HG02623 (cell line): ENCODE measurements around the gene TRMU.

Experiments used
- ATAC-seq: cut with Tn5 transposase; IDR thresholded peaks from one replicate; pipeline ENCODE4 v1.9.1; 2021; ENCODE audit warnings: moderate library complexity; ENCODE audit not compliant: unreplicated experiment

Gene TRMU

DNA sequence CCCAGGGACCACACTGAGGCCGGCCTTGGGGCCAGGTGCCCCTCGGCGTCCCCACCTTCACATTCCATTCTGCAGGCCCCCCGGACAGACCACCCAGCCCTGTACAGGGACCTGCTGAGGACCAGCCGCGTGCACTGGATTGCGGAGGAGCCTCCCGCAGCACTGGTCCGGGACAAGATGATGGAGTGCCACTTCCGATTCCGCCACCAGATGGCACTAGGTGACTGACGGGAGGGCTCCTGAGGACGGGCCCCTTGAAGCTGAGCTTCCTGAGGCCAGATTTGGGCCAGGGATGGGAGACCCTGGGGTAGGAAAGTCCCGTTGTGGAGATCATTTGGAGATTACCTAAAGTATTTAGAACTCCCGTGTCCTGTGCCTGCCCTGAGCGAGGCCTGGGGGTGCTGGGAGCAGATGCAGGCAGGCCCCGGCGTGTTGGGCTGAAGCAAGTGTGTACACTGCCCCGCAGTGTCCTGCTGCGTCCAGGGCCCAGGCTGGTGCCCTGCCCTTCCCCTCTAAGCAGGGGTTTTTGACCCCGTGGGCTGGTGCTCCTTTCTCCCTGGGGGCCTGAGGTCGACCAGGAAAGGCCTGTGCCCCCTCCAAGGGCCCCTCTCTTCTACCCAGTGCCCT is 20.0 kb downstream of the TRMU start:
- ATAC-seq: no peak

DNA sequence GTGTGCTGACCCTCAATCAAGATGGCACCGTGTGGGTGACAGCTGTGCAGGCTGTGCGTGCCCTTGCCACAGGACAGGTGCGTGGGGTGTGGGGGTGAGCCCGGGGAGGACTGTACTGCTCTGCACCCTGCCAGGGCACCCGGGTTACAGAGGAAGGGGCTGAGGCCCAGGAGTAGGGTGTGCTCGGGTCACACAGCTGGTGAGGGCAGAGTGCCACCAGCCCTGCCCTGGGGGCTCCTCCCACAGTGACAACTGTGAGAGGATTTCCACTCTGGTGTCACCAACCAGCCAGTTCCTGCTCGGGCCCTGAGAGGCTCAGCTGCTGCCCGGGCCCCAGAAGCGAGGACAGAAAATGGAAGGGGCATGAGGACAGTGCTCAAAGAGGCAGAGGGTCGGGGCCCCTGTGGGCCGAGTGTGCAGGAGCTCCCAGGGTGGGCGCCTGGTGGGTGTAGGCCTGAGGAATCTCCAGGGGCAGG is 20.5 kb downstream of the TRMU start:
- ATAC-seq: no peak

DNA sequence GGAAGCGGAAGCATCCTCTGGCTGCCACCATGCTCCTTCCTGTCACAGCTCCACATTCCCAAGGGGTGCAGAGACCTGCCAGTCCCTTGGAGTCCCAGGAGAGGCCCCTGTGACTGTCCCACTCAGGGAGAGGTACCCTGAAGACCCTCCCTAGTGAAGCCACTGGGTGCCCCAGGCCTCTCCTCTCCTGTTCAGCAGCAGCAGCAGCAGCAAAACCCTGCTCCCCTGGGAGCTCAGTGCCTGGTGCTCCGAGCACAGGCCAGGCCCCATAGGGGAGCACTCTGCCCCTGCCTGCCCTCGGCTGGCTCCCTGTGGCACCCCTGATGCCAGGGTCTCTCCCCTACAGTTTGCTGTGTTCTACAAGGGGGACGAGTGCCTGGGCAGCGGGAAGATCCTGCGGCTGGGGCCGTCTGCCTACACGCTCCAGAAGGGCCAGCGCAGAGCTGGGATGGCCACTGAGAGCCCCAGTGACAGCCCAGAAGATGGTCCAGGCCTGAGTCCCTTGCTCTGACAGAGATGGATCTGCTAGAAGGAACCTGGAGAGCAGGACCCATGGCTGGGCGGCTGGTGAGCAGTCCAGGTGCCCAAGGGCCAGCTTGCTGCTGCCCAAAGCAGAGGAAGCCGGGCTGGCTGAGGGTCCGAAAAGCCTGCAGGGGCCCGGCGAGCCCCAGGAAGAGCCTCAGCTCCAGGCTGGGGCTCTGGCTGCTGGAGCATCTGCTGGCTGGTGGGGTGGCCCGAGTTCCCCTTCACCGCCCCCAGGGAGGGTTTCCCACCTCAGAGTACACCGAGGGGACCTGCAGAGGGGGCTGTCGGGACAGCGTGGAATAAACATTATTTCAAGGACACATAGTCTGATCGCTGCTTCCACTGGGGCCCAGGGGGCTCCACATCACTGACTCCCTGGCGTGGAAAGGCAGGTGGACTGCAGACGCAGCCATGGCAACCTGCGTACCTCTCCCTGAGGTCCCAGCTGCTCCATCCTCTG is 21.3 kb downstream of the TRMU start:
- no peak for ATAC-seq

DNA sequence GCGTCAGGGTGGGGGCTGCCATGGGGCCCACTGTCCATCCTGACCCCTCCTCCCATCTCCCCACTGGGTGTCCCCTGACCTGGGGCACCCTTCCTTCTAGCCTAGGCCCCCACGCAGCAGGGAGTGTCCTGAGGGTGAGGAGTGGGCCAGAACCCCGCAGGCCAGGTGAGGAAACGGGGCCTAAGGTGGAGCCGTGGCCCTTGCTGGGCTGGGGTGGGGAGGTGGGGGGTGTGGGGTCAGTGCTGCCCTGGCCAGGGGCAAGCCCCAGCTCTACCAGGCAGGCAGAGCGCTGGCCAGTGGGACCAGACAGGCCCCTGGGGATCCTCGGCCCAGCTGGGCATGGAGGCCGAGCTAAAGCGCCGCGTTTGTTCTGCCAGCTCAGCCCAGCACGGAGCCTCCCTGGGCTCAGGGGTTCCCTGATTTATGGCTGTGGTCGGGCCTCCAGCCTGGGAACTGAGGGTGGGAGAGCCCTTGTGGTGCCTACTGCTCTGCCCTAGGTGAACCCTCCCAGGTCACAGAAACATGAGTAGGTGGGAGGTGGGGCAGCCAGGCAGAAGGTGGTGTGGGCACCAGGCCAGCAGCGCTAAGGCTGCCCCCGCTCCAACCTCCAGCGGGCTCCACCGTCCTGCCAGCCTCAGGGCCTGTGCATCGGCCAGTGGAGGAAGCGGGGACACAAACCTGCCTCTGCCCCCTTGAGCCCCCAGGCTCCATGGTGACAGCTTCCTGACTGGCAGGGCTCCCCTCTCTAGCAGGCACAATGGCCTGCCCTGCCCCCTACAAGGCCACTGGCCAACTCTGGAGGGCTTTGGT is 22.4 kb downstream of the TRMU start:
- no peak for ATAC-seq

DNA sequence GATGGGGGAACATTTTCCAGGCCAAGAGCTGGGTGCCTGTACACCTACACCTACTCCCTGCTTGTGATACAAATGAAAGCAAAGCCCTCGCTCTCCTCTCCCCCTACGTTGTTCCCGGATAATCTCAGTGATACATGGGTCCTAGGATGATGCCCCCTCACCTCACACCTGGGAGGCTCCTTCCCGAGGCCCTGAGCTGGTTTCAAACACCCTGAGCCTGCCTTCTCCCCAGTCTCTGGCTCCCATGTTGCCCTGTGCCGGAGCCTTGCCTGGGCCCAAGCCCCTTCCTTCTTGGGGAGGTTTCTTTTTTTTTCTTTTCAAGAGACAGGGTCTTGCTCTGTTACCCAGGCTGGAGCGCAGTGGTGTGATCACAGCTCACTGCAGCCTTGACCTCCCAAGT is 23.3 kb downstream of the TRMU start:
- ATAC-seq: no peak

DNA sequence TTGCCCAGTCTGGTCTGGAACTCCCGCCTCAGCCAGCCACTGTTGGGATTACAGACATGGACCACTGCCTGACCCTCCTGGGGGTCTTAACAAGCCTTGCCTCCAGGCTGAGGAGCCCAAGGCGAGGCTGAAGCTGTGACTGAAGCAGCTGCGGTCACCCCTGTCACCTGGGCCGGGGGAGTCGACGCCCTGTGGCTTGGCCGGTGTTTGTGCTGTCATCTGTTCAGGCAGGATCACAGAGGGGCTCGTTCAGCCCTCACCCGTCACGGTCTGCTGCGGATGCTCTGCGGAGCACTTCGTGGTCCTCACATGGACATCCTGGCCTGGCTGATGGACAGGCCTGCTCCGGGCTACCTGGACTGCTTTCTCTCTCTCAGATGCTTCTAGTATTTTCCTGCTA is 23.8 kb downstream of the TRMU start:
- ATAC-seq: no peak

DNA sequence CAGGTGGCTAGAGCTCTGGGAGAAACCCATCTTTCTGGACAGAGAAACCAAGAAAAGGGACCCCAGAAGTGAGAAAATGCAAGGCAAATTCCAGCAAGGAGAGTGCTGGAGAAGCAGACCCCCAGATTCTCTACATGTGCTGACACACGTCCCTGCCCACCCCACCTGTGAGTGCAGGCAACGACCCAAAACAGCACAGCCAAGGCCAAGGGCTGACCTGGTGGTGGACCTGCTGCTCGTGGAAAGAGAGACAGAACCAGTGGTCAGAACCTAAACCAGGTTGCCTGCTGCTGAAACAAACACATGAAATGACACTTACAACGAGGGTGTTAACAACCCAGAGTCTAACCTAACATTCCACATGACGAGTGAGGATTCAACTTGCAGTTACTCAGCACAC is 24.6 kb downstream of the TRMU start:
- ATAC-seq: no peak

DNA sequence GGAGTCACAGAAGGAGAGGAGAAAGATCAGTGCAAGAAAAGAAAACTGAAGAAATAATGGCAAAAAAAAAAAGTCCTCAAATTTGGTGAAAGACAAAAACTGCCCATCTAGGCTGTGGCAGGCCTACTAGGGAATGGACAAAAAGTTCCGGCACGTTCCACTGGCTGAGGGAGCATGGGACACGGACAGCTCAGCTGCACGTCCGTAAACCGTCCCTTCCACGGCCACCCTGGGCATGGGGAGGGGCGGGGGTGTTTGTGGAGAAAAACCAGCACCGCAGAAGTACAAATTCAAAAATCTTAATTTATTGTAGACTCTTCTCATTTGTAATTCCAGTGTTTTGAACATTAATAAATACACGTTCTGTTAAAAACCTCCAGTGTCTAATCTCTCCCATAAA is 25.4 kb downstream of the TRMU start:
- no peak for ATAC-seq

DNA sequence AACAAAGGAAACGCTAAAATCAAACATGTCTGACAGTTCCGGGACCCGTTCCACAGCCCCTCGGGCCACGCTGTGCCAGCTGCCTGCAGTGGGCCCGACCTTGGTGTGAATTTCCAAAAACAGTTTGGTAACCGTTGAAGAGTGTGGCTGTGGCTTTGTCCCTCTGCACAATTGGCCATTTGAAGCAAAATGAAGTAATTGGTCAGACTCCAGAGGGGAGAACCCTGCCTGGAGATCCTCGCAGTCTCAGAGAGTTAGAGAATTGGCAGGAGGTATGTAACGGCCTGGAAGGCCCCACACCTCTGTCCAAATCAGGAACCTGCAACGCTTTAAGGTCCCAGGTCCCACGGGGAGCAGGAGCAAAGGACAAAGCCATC is 26.3 kb downstream of the TRMU start:
- ATAC-seq: no peak

DNA sequence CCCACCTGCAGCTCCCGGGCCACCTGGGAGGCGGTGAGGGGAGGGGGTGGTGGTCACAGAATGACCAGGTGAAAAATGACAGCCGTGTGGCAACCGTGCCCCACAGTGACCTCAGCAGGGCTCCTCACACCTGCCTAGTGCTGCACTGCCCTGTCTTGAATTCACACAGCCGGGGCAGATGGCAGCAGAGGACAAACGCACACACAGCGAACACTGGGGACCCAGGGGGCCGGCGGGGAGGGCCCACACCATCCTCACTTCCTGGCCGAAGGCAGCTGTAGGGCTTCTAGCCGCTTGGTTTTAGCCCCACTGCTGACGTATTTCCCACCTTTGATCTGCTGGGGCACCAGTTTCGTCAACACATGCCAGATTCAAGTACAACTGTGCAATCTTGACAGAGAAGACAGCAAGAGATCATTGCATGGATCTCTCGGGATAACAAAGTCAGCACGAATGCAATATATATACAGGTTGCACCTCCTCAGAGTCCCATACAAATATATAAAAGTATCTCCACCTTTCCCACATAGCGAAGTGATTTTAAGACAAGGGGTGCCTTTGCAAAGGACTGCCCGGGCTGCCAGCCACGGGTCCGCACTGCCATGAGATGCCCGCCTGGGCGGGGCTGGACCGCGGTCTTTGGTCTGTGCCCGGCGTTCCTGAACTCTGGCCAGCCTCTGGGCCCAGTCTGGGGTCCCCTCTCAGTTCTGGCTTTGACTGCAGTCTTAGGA is 26.9 kb downstream of the TRMU start:
- ATAC-seq: no peak

DNA sequence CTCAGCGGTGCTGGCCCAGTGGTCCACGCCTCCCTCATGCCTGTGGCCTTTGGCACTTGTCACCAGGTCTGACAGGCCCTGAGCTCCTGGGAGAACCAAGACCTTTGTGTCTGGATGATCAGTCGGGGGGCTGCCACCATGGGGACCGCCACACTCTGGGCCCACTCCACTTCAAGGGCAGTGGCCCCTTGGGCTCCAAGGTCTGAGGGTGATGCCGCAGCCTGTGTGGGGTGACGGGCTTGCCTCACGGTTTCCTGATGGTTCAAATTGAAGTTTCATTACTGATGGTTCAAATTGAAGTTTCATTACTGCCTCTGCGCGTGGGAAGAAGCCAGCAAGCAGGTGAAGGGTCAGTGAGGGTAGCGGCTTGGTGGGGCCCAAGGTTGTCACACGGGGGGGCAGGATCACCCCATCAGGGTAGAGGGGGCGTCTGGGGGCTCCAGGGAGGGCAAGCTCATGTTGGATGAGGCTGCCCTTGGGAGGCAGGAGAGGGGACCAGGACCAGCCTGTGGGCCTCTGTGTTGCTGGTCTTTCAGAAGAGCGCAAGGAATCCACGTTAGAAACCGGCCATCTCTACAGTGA is 27.5 kb downstream of the TRMU start:
- no peak for ATAC-seq

DNA sequence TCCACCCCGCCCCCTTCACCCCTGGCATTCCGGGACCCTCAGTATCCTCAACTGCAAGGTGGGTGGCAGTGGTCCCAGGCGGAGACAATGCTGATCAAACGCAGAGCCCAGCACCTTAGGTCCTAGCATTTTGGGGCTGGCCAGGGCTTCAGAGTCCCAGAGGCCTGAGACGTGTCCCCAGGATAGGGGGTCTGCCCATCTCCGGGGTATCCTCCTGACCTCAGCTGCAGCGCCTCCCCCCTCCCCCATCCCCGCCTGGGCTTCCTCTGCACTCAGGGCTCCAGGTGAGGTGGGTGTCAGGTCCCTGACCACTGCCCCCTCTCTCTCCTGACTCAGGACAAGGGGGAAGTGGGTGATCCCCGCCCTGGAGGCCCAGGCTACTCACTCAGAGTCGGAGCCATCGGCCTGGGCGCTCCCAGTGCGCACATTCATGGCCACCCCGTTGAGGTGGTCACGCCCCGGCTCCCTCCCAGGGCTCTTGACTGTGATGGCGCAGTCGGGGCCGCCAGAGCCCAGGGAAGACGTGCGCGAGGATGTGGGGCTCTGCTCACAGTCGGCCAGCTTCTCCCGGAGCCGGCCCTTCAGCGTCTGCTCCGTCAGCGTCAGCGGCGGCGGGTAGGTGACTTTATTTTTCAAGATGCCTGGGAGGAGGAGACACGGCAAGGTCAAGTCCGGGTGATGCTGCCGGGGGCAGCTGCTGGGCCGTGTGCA is 28.3 kb downstream of the TRMU start:
- no peak for ATAC-seq

DNA sequence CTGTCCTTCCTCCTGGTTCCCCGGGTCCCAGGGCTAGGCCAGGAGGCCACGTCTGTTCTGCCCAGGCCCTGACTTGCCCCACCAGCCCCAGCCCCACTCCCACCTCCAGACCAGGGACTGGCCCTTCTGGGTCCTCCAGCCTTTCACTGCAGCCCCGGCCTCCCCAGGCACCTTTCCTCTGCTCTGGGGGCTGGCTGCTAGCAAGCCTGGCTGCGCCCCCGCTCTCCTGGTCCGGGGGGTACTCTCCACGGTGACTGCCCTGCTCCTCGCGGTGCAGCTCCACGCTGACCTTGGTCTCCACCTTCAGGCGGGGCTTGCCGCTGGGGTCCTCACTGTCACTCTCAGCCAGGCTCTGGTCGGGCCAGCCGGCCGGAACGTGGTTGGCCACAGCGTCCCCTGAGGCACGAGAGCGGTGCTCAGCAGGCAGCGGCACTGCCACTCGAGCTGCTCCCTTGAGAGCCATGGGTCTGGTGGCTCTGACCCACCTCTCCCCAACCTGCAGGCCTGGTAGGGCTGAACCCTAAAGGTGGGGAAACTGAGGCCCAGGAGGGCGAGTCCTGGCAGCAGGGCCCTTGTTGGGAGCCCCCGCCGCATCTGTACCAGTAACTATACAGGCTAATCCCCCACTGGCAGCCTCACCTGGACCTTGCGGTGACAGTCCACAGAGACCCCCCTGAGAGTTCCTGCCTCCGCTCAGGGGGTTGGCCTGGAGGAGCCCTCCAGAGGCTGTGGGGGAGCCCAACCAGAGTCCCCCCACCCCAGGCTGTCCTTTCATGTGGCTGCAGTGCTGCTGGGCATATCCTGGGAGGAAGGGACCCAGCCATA is 29.0 kb downstream of the TRMU start:
- no peak for ATAC-seq

DNA sequence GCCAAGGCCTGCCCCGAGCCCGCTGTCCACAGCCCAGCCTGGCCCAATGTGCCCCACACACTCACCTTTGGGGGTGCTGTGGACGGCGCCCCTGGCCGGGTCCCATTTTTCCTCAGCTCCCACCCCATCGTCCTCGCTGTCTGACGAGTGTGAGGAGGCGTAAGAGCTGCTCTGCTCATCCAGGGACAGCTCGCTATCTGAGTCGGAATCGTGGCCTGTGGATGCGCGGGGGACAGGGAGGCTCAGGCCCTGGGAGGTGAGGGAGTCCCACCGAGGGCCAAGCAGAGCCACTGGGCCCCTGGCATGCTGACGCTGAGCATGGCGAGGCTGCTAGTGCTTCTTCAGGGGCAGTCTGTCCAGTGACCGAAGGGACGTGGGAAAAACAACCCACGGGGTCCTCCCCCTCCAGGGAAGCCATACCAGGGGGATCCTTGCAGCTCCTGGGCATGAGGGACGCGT is 29.7 kb downstream of the TRMU start:
- no peak for ATAC-seq

DNA sequence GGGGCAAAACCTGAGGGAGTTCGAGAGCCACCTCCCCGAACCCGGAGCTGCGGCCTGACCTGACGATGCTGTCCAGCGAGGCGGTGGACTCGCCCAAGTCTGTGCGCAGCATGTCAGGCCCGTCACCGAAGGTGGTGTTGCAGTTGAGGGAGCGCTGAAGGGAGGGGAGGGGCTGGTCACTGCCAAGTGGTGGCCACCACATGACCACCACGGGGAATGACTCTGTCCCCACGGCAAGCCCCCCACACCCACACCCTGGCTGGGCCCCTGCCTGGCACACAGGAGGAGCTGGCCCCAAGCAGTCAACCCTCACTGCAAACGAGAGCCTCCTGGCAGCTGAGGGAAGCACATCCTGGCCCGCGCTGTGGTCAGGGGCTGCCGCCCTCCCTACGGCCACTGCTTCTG is 30.8 kb downstream of the TRMU start:
- ATAC-seq: no peak

DNA sequence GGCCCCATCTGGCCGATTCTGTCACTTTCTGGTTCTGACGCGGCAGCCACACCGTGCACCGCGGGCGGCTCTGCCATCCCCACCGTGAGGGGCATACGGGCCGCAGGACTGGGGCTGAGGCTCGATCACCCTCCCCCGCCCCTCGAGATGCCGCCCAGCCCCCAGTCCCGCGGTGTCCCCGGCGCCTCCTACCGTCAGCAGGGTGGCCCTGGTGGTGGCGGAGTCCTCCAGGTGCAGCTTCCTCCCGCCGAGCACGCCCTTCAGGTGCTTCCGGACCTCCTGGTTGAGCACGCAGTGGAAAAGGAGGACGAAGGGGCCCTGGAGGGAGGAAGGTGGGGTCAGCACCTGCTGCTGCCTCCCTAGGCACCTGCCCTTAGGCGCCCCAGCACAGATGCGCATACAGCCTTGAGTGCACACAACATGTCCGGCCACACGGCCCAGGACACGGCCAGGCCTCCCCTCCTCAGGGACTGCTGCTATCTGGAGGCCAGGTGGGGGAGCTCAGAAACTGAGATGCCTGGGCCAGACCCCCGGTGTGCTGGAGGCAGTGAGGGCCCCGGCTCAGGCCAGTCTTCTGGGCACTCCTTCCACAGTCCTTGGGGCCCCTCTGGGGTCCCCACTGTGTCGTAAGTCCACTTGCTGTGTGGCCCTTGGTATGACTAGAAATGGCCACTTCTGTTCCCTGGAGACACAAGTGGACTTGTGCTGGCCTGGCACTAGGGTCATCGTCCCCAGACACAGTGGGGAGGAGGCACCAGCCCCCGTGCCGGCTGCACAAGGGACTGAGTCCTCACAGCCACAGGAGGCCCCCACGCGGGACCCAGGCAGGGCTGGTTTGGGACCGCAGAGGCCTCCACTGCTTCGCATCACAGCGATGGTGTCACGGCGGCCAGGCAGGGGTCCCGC is 31.5 kb downstream of the TRMU start:
- ATAC-seq: no peak

DNA sequence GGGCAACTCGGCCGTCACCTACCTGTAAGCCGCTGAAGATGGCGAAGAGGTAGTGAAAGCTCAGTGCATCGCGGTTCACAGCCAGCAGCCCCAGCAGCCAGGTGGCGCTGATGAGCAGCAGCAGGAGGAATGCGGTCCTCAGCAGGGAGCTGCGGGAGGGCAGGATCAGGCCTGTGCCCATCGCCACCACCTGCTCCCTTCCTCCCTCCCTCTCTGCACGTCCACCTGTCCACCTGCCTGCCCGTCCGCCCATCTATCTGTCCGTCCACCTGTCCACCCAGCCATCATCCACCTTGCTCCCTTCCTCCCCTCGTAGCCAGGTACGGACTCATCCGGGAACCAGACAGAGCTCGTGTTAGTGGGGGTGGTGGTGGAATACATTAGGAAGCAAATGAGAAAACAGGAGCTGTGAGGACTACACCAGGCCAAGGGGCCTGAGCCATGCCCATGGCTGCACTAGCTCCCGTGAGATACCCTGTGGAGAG is 32.2 kb downstream of the TRMU start:
- ATAC-seq: no peak

DNA sequence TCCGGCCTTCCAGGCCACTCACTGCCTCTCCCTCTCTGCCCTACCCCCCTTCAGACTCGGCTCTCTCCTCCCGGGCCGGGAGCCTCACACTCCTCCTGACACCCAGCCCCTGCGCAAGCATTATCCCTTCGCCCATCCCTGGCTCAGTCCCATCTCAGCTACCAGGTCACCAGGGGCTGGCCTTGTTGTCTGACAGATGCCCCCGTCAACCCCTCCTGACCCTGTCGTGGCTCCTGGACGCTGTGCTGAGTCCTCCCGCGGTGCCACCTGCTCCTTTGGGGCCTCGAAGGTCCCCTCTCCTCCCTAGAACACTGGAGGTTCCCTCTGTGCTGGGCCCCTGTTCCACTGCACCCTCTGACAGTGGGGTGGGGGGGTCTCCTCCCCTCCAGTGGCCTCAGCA is 32.9 kb downstream of the TRMU start:
- ATAC-seq: no peak
